HEK293 (cell line): ENCODE measurements around the gene RPE65.

Experiments
- CTCF ChIA-PET: fragments of 350-600 bp; formaldehyde crosslinking; extraction: SDS; loops from one replicate; lab custom pipeline; 2021; ENCODE audit warnings: antibody characterized with exemption; lab: Yijun Ruan, JAX
- POLR2A ChIA-PET: fragments of 300-600 bp; formaldehyde crosslinking; extraction: SDS; loops from one replicate; lab custom pipeline; 2020; ENCODE audit warnings: antibody characterized with exemption, inconsistent platforms; lab: Yijun Ruan, JAX
- H3K27ac ChIP-seq: fragments of 200-500 bp; sonication (Bioruptor generic); 2 replicates; pipeline ENCODE4 v1.5.1; 2014; ENCODE audit warnings: low read depth, low read length, control low read depth, inconsistent platforms; ENCODE audit errors: extremely low read depth
- H3K36me3 ChIP-seq, 2 experiments: fragments of 200-500 bp in 1 of 2; sonication (Bioruptor generic) in 1 of 2; 1 replicate in 1 of 2; 2 replicates in 1 of 2; pipeline ENCODE4 v1.5.1; 2014 to 2017; ENCODE audit warnings: inconsistent platforms in 2 of 2, low read length in 2 of 2; ENCODE audit not compliant: control insufficient read depth in 2 of 2, insufficient read depth in 1 of 2
- H3K4me1 ChIP-seq: fragments of 200-500 bp; sonication (Bioruptor generic); 2 replicates; pipeline ENCODE4 v1.5.1; 2014; ENCODE audit warnings: mild to moderate bottlenecking, low read length, inconsistent platforms; ENCODE audit not compliant: control insufficient read depth, insufficient read depth
- H3K4me3 ChIP-seq: 2 replicates; pipeline ENCODE4 v1.5.1; 2011; ENCODE audit warnings: low read depth, mild to moderate bottlenecking, control low read depth, low read length, moderate library complexity
- H3K9me3 ChIP-seq: fragments of 200-500 bp; sonication (Bioruptor generic); 2 replicates; pipeline ENCODE4 v1.5.1; 2014; ENCODE audit warnings: low read depth, low read length, inconsistent platforms; ENCODE audit not compliant: control insufficient read depth, insufficient read depth
- GLI4 ChIP-seq: fragments of 450-650 bp; formaldehyde crosslinking; IDR thresholded peaks from 2 replicates; pipeline ENCODE4 v1.5.1; 2016; ENCODE audit warnings: missing biosample characterization, missing genetic modification characterization
- SCRT1 ChIP-seq: fragments of 450-650 bp; formaldehyde crosslinking; IDR thresholded peaks from 2 replicates; pipeline ENCODE4 v1.5.1; 2016; ENCODE audit warnings: missing biosample characterization, missing genetic modification characterization, borderline replicate concordance
- SCRT2 ChIP-seq: fragments of 450-650 bp; formaldehyde crosslinking; IDR thresholded peaks from 2 replicates; pipeline ENCODE4 v1.5.1; 2016; ENCODE audit warnings: missing biosample characterization, missing genetic modification characterization
- SP3 ChIP-seq: fragments of 450-650 bp; formaldehyde crosslinking; IDR thresholded peaks from 2 replicates; pipeline ENCODE4 v1.5.1; 2016; ENCODE audit warnings: missing biosample characterization, missing genetic modification characterization
- SP7 ChIP-seq: fragments of 450-650 bp; formaldehyde crosslinking; IDR thresholded peaks from 2 replicates; pipeline ENCODE4 v1.5.1; 2016; ENCODE audit warnings: missing biosample characterization, missing genetic modification characterization
- WT1 ChIP-seq: fragments of 450-650 bp; formaldehyde crosslinking; IDR thresholded peaks from 2 replicates; pipeline ENCODE4 v1.5.1; 2016; ENCODE audit warnings: missing biosample characterization, missing genetic modification characterization
- ZNF184 ChIP-seq: fragments of 450-650 bp; IDR thresholded peaks from 2 replicates; pipeline ENCODE4 v1.5.1; 2018; ENCODE audit warnings: missing biosample characterization, mild to moderate bottlenecking, missing genetic modification characterization
- ZNF302 ChIP-seq: fragments of 450-650 bp; formaldehyde crosslinking; IDR thresholded peaks from 2 replicates; pipeline ENCODE4 v1.5.1; 2016; ENCODE audit warnings: missing biosample characterization, missing genetic modification characterization, low read depth
- ZNF391 ChIP-seq: fragments of 450-650 bp; formaldehyde crosslinking; IDR thresholded peaks from 2 replicates; pipeline ENCODE4 v1.5.1; 2016; ENCODE audit warnings: low read depth, missing biosample characterization, missing genetic modification characterization, borderline replicate concordance
- ZNF488 ChIP-seq: fragments of 450-650 bp; formaldehyde crosslinking; IDR thresholded peaks from 2 replicates; pipeline ENCODE4 v1.5.1; 2016; ENCODE audit warnings: missing biosample characterization, missing genetic modification characterization
- ZNF560 ChIP-seq: fragments of 450-650 bp; formaldehyde crosslinking; IDR thresholded peaks from 2 replicates; pipeline ENCODE4 v1.5.1; 2017; ENCODE audit warnings: missing biosample characterization, missing genetic modification characterization, borderline replicate concordance
- ZNF626 ChIP-seq: fragments of 450-650 bp; sonication (Bioruptor Pico); formaldehyde crosslinking; IDR thresholded peaks from 2 replicates; pipeline ENCODE4 v1.5.1; 2018; ENCODE audit warnings: missing biosample characterization, missing genetic modification characterization, inconsistent platforms
- ZNF639 ChIP-seq: fragments of 450-650 bp; formaldehyde crosslinking; IDR thresholded peaks from 2 replicates; pipeline ENCODE4 v1.5.1; 2016; ENCODE audit warnings: missing biosample characterization, missing genetic modification characterization
- ZNF645 ChIP-seq: fragments of 450-650 bp; formaldehyde crosslinking; IDR thresholded peaks from 2 replicates; pipeline ENCODE4; 2016; ENCODE audit warnings: missing biosample characterization, missing genetic modification characterization
- ZNF785 ChIP-seq: fragments of 450-650 bp; formaldehyde crosslinking; IDR thresholded peaks from 2 replicates; pipeline ENCODE4 v1.5.1; 2016; ENCODE audit warnings: missing biosample characterization, missing genetic modification characterization
- ZNF830 ChIP-seq: fragments of 450-650 bp; IDR thresholded peaks from 2 replicates; pipeline ENCODE4 v1.5.0; 2018; ENCODE audit warnings: missing biosample characterization, missing genetic modification characterization, low read depth, mild to moderate bottlenecking, moderate library complexity
- ZNF837 ChIP-seq: fragments of 450-650 bp; formaldehyde crosslinking; IDR thresholded peaks from 2 replicates; pipeline ENCODE4 v1.5.1; 2016; ENCODE audit warnings: missing biosample characterization, missing genetic modification characterization
- TF ChIP-seq, protein P1 (sequence below): fragments of 450-650 bp; formaldehyde crosslinking; IDR thresholded peaks from 2 replicates; pipeline ENCODE4 v1.5.1; 2017; ENCODE audit warnings: missing biosample characterization, missing genetic modification characterization
- TF ChIP-seq, protein P2 (sequence below): fragments of 450-650 bp; formaldehyde crosslinking; IDR thresholded peaks from 2 replicates; pipeline ENCODE4 v1.5.1; 2017; ENCODE audit warnings: missing biosample characterization, missing genetic modification characterization
- TF ChIP-seq, protein P3 (sequence below): fragments of 450-650 bp; formaldehyde crosslinking; IDR thresholded peaks from 2 replicates; pipeline ENCODE4 v1.5.1; 2016; ENCODE audit warnings: missing biosample characterization, missing genetic modification characterization

RPE65 gene

DNA sequence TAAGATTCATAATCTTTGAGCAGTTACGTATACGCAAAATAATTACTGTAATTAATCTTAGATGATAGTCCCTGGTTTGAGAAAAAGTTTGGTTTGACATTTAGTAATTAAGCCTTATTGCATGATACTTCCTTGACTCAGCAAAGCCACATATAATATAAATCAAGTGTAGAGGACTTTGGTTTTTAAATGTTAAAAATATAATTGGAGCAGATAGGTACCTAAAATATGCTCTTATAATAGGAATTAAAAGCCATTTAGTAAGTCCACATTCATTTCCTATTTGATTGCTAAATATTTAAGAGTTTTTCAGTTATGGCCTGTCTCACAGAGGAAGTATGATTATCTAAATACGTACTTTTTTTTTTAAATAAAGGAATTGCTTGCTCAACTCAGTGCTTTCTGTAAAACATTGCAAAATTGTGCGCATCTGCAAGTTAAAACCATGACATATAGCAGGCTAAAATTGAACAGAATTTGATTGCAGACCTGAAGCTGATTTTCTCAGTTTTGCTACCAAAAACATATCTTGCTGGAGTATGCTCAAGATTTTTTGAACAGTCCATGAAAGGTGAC, 20.4 kb downstream of the RPE65 start:
- ChIA-PET CTCF (interaction anchor here (0.6 to 4.2 kb wide), 2 partner anchors 13 to 1853 kb away, joined by 3 to 23 read pairs; no protein-coding TSS in a partner anchor), POLR2A (no interaction called here)
- no peak overlapping the region for H3K27ac ChIP-seq
- no peaks in the 10 kb centered on the region for H3K9me3 ChIP-seq
- H3K4me3 ChIP-seq, result no peak overlapping the region
- H3K4me1 ChIP-seq, result no peaks in the 10 kb centered on the region
- TF ChIP-seq ZNF391 (tag by site-specific recombination), result no peak
- TF ChIP-seq ZNF830, result no peak
- TF ChIP-seq ZNF837 (tag by site-specific recombination), result no peak
- TF ChIP-seq WT1 (tag by site-specific recombination), result no peak
- TF ChIP-seq, protein P1, sequence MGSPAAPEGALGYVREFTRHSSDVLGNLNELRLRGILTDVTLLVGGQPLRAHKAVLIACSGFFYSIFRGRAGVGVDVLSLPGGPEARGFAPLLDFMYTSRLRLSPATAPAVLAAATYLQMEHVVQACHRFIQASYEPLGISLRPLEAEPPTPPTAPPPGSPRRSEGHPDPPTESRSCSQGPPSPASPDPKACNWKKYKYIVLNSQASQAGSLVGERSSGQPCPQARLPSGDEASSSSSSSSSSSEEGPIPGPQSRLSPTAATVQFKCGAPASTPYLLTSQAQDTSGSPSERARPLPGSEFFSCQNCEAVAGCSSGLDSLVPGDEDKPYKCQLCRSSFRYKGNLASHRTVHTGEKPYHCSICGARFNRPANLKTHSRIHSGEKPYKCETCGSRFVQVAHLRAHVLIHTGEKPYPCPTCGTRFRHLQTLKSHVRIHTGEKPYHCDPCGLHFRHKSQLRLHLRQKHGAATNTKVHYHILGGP, result no peak
- TF ChIP-seq ZNF645 (tag by site-specific recombination), result no peak
- TF ChIP-seq ZNF302 (tag by site-specific recombination), result no peak
- TF ChIP-seq ZNF184 (tag by site-specific recombination), result no peak
- H3K36me3 ChIP-seq, result no peaks in the 10 kb centered on the region

GRCh38 chr1:68426594-68426993, 23.2 kb downstream of the RPE65 start:
- ChIA-PET POLR2A (no interaction called here), CTCF (no interaction called here)
- TF ChIP-seq ZNF560 (tag by site-specific recombination) (no peak), SCRT1 (no peak), ZNF785 (tag by site-specific recombination) (no peak), GLI4 (tag by site-specific recombination) (no peak), ZNF639 (tag by site-specific recombination) (no peak), SCRT2 (tag by site-specific recombination) (no peak), ZNF488 (tag by site-specific recombination) (no peak), SP3 (no peak), ZNF626 (tag by site-specific recombination) (no peak), SP7 (no peak)
- TF ChIP-seq, protein P2, sequence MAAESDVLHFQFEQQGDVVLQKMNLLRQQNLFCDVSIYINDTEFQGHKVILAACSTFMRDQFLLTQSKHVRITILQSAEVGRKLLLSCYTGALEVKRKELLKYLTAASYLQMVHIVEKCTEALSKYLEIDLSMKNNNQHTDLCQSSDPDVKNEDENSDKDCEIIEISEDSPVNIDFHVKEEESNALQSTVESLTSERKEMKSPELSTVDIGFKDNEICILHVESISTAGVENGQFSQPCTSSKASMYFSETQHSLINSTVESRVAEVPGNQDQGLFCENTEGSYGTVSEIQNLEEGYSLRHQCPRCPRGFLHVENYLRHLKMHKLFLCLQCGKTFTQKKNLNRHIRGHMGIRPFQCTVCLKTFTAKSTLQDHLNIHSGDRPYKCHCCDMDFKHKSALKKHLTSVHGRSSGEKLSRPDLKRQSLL (tag by site-specific recombination), result no peak
- TF ChIP-seq, protein P1, result no peak
- TF ChIP-seq, protein P3, sequence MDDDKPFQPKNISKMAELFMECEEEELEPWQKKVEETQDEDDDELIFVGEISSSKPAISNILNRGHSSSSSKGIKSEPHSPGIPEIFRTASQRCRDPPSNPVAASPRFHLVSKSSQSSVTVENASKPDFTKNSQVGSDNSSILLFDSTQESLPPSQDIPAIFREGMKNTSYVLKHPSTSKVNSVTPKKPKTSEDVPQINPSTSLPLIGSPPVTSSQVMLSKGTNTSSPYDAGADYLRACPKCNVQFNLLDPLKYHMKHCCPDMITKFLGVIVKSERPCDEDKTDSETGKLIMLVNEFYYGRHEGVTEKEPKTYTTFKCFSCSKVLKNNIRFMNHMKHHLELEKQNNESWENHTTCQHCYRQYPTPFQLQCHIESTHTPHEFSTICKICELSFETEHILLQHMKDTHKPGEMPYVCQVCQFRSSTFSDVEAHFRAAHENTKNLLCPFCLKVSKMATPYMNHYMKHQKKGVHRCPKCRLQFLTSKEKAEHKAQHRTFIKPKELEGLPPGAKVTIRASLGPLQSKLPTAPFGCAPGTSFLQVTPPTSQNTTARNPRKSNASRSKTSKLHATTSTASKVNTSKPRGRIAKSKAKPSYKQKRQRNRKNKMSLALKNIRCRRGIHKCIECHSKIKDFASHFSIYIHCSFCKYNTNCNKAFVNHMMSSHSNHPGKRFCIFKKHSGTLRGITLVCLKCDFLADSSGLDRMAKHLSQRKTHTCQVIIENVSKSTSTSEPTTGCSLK, result no peak
- Histone ChIP-seq H3K27ac (no peak overlapping the region), H3K4me3 (no peak overlapping the region), H3K9me3 (no peaks in the 10 kb centered on the region), H3K4me1 (no peaks in the 10 kb centered on the region), H3K36me3 (no peaks in the 10 kb centered on the region)
